SU-DHL-6 (cell line): ENCODE measurements around the gene RUNX2.

Experiments
- H2AFZ ChIP-seq: fragments of 200-600 bp; sonication (generic); 2 replicates; pipeline ENCODE4 v1.6.1; 2014; ENCODE audit warnings: low read depth, mild to moderate bottlenecking, moderate library complexity, mixed read lengths, antibody characterized with exemption, low read length; ENCODE audit not compliant: severe bottlenecking
- H3F3A ChIP-seq: fragments of 200-600 bp; shearing (Covaris generic); 2 replicates; pipeline ENCODE4 v1.6.0; 2016; ENCODE audit warnings: antibody characterized with exemption, mild to moderate bottlenecking; ENCODE audit not compliant: insufficient read depth
- H3K27ac ChIP-seq: fragments of 200-600 bp; sonication (generic); 2 replicates; pipeline ENCODE4 v1.5.1; 2016; ENCODE audit warnings: low read depth, mild to moderate bottlenecking, low read length, moderate library complexity, mixed read lengths
- H3K27me3 ChIP-seq: fragments of 200-600 bp; sonication (generic), shearing (Covaris generic); 2 replicates; pipeline ENCODE4 v1.6.0; 2014; ENCODE audit warnings: mild to moderate bottlenecking, low read length
- H3K36me3 ChIP-seq: fragments of 200-600 bp; sonication (generic); 2 replicates; pipeline ENCODE4 v1.6.1; 2014; ENCODE audit warnings: mild to moderate bottlenecking, low read length, mixed read lengths
- H3K4me2 ChIP-seq: fragments of 300-600, 200-600 bp; shearing (Covaris generic), sonication (generic); 2 replicates; pipeline ENCODE4 v1.6.0; 2014; ENCODE audit warnings: low read length, low read depth, mild to moderate bottlenecking; ENCODE audit not compliant: poor library complexity, severe bottlenecking
- H3K4me3 ChIP-seq: fragments of 200-600 bp; sonication (generic); 2 replicates; pipeline ENCODE4 v1.5.1; 2014; ENCODE audit warnings: antibody characterized with exemption, low read length, mild to moderate bottlenecking, mixed read lengths; ENCODE audit not compliant: insufficient read depth, poor library complexity, severe bottlenecking
- H3K79me2 ChIP-seq: fragments of 200-600 bp; sonication (generic); 2 replicates; pipeline ENCODE4 v1.6.1; 2014; ENCODE audit warnings: mild to moderate bottlenecking, low read length, moderate library complexity; ENCODE audit not compliant: insufficient read depth
- H3K9ac ChIP-seq: fragments of 200-600 bp; sonication (generic); 2 replicates; pipeline ENCODE4 v1.7.0; 2014; ENCODE audit warnings: mild to moderate bottlenecking, low read length
- H3K9me2 ChIP-seq: fragments of 200-600 bp; sonication (generic); replicated peaks from 2 replicates; pipeline ENCODE4 v1.6.1; 2014; ENCODE audit warnings: low read length; ENCODE audit not compliant: insufficient read depth
- H3K9me3 ChIP-seq: fragments of 200-600 bp; sonication (generic); 2 replicates; pipeline ENCODE4 v1.6.1; 2014; ENCODE audit warnings: low read length, mixed read lengths; ENCODE audit not compliant: insufficient read depth
- H4K20me1 ChIP-seq: fragments of 200-600 bp; sonication (generic); 2 replicates; pipeline ENCODE4 v1.6.1; 2014; ENCODE audit warnings: low read depth, mild to moderate bottlenecking, antibody characterized with exemption, low read length, moderate library complexity, mixed read lengths
- EZH2phosphoT487 ChIP-seq: fragments of 200-600 bp; sonication (generic), shearing (Covaris generic); conservative IDR thresholded peaks from 2 replicates; pipeline ENCODE4 v1.6.1; 2018; ENCODE audit warnings: mild to moderate bottlenecking, antibody characterized with exemption, low read length, moderate library complexity, mixed read lengths
- TF ChIP-seq, protein P1 (sequence below): fragments of 200-600 bp; sonication (generic); IDR thresholded peaks from one replicate; pipeline ENCODE4 v1.5.1; 2017; ENCODE audit warnings: antibody characterized with exemption, mild to moderate bottlenecking, low read length, moderate library complexity; ENCODE audit not compliant: insufficient read depth, poor library complexity, severe bottlenecking

The RUNX2 gene

DNA sequence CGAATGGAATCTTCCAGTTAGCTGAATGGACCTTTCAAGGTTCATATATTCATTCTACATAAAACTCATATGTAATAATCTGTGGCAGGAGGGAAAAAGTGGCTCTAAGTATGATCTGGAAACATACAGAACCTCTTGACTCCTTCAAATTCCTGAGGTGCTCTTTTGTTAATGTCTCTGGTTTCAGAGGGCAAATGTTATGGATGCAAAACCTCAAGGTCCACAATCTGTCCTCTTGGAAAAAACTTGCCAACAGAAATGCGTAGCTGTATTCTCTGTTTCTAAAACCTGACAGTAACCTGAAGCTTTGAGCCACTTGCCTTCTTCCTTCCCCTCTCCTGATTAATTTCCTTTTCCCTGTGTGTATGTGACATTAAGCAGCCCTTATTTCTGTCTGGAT is 130.5 kb downstream of the RUNX2 start:
- no peaks in the 10 kb centered on the region for H3K9me3 ChIP-seq
- no peak overlapping the region for H2AFZ ChIP-seq
- no peak overlapping the region for H3K4me3 ChIP-seq
- no peak overlapping the region for H3K27ac ChIP-seq
- H3K79me2 ChIP-seq, result no peaks in the 10 kb centered on the region
- H3K36me3 ChIP-seq, result no peaks in the 10 kb centered on the region
- no peak for TF ChIP-seq EZH2phosphoT487
- TF ChIP-seq, protein P1, sequence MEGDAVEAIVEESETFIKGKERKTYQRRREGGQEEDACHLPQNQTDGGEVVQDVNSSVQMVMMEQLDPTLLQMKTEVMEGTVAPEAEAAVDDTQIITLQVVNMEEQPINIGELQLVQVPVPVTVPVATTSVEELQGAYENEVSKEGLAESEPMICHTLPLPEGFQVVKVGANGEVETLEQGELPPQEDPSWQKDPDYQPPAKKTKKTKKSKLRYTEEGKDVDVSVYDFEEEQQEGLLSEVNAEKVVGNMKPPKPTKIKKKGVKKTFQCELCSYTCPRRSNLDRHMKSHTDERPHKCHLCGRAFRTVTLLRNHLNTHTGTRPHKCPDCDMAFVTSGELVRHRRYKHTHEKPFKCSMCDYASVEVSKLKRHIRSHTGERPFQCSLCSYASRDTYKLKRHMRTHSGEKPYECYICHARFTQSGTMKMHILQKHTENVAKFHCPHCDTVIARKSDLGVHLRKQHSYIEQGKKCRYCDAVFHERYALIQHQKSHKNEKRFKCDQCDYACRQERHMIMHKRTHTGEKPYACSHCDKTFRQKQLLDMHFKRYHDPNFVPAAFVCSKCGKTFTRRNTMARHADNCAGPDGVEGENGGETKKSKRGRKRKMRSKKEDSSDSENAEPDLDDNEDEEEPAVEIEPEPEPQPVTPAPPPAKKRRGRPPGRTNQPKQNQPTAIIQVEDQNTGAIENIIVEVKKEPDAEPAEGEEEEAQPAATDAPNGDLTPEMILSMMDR, result no peak
- no peak overlapping the region for H3K4me2 ChIP-seq
- no peak overlapping the region for H3K9ac ChIP-seq
- no peaks in the 10 kb centered on the region for H3F3A ChIP-seq
- H4K20me1 ChIP-seq, result no peaks in the 10 kb centered on the region
- H3K9me2 ChIP-seq, result no peaks in the 10 kb centered on the region
- no peaks in the 10 kb centered on the region for H3K27me3 ChIP-seq

DNA sequence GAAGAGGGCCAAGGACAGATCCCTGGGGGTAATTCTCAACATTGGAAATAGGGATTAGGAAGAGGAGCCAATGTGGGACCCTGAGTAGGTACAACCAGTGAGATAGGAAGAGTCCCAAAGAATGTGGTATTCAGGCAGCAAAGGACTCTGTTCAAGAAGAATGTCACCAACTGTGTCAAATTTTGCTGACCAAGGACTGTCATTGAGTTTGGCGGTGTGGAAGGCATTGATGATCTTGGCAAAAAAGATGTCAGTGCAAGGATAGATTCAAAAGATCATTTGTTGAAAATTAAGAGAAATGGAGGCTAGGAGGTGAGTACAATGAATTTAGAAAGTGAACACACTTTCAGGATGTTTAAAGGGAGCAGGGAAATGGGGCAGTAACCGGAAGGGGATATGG is 132.0 kb downstream of the RUNX2 start:
- Histone ChIP-seq H3K9me3 (no peaks in the 10 kb centered on the region), H3K27ac (no peak overlapping the region), H3K9ac (no peak overlapping the region), H3K27me3 (no peaks in the 10 kb centered on the region), H3K4me3 (no peak overlapping the region), H3K79me2 (no peaks in the 10 kb centered on the region), H3K9me2 (no peaks in the 10 kb centered on the region), H3K36me3 (no peaks in the 10 kb centered on the region), H3F3A (no peaks in the 10 kb centered on the region), H4K20me1 (no peaks in the 10 kb centered on the region), H3K4me2 (no peak overlapping the region), H2AFZ (no peak overlapping the region)
- no peak for TF ChIP-seq EZH2phosphoT487
- TF ChIP-seq, protein P1, result no peak

DNA sequence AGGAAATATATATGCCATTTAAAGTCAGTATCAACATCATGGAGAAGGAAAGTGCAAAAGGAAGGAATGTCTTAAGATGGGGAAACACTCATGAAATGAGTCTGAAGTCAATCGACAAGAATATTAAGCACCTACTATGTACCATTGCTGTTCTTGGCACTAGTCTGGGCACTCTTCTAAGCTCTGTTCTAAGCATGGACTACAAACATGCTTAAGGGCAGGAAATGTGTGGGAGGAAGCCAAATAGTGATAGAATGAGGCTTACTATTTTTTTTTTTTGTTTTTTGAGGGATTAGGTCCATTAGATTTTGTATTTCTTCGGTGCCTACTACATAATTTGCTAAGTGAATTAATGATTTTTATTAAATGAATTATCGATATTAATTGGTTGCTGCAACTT is 133.4 kb downstream of the RUNX2 start:
- TF ChIP-seq EZH2phosphoT487, result no peak
- TF ChIP-seq, protein P1, result no peak
- H3K9ac ChIP-seq, result no peak overlapping the region
- H3K9me2 ChIP-seq, result no peaks in the 10 kb centered on the region
- H3F3A ChIP-seq, result no peaks in the 10 kb centered on the region
- no peaks in the 10 kb centered on the region for H3K36me3 ChIP-seq
- no peaks in the 10 kb centered on the region for H4K20me1 ChIP-seq
- H3K79me2 ChIP-seq, result no peaks in the 10 kb centered on the region
- no peak overlapping the region for H3K4me3 ChIP-seq
- H3K9me3 ChIP-seq, result no peaks in the 10 kb centered on the region
- H3K27me3 ChIP-seq, result no peaks in the 10 kb centered on the region
- H3K27ac ChIP-seq, result no peak overlapping the region
- H2AFZ ChIP-seq, result no peak overlapping the region
- no peak overlapping the region for H3K4me2 ChIP-seq
